H1 (cell line): ENCODE data around the gene EIF4EBP2. TPM values are rescaled to one million over a fixed set of nuclear protein-coding genes. Genes with fewer than 3 reads are reported as not detected.

ENCODE experiments used
- CTCF ChIP-seq, 3 experiments: IDR thresholded peaks; 1 replicate in 2 of 3; 2 replicates in 1 of 3; pipeline versions ENCODE4 v1.5.1 to v1.6.1; 2011; ENCODE audit warnings: low read length in 3 of 3, mild to moderate bottlenecking in 3 of 3, inconsistent platforms in 2 of 3, low read depth in 1 of 3, moderate library complexity in 1 of 3; ENCODE audit not compliant: insufficient read depth in 1 of 3; ENCODE audit errors: control extremely low read depth in 1 of 3
- polyA plus RNA-seq, 7 experiments: library from polyadenylated mRNA; depleted of rRNA in 3 of 7; stranded (reverse) in 5 of 7; unstranded in 2 of 7; fragments of >200 nt in 5 of 7; fragments of 200-250 nt in 2 of 7; gene quantifications; 1 replicate in 5 of 7; 2 replicates in 1 of 7; 4 replicates in 1 of 7; pipeline versions ENCODE4 v1.2.1 to v1.2.3, GENCODE V29; 2011 to 2013; ENCODE audit warnings: missing spikeins in 2 of 7, mixed read lengths in 2 of 7
- total RNA-seq: library from RNA; stranded (reverse); fragmentation: NEBNext Ultra II Directional; extraction: Animal tissue kit (Norgen Biotek cat#: 25700); gene quantifications from 2 replicates; pipeline ENCODE4 v1.2.1, GENCODE V29; 2021

Gene EIF4EBP2
- total and polyA plus RNA-seq, 2 of the 8 experiments (the other 6 are each of a cell fraction or from before 2014, with no cell fraction given): 55.3 to 144 TPM

DNA sequence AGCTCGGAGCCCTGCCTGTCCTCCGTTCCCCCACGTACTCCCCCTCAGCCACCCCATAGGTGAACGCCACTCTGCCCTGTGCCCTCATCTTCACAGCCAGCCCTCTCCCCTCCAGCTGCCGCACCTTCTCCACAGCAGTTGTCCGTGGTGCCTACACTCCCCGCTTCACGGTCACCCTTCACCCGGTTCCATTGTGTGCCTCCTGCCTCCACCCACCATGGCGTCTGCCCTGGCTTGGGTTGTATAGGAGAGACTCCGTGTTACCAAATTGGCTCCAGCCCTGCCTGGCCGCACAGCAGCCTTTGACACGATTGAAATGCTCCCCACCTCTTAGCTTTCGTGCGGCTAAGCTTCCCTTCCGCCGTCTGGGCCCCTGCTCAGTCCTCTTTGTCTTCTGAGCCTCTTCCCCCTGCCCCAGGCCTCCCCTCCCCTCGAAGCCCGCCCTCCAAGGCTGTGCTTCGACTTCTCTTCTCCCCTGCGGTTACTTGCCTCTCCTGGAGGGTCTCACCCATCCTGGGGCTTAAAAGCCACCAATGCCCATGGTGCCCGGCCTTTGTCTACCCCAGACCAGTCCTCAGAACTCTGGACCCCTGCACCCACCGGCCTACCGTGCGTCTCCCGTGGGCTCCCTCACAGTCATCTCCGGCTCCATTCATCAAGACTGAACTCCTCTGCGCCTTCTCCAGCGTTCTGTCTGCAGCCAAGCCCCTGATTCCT is 56.0 kb downstream of the EIF4EBP2 start (continued):
- TF ChIP-seq CTCF (IDR thresholded peaks at IDR 0.05; ENCODE audit: control extremely low read depth in 1 of 3, insufficient read depth in 1 of 3, low read depth in 1 of 3, low read length in 3 of 3): no peak
